GM23338 (cell line): Measurements from ENCODE around the gene OSBPL3. TPM values are rescaled to one million over a fixed set of nuclear protein-coding genes. Genes with fewer than 3 reads are reported as not detected.

Experiments
- ATAC-seq: fragments of 200-7000 bp; cut with Tn5 transposase; 3 replicates; pipeline ENCODE4 v1.9.1; 2020
- DNase-seq: peaks from one replicate; pipeline ENCODE4 v3.0.0-alpha.2; 2015; ENCODE audit warnings: low spot score
- H2AFZ ChIP-seq: fragments of 200-600 bp; sonication (generic); 2 replicates; pipeline ENCODE4 v1.8.0; 2016; ENCODE audit warnings: antibody characterized with exemption, mild to moderate bottlenecking, moderate library complexity
- H3F3A ChIP-seq: fragments of 200-600 bp; sonication (generic); replicated peaks from 2 replicates; pipeline ENCODE4 v1.8.0; 2017; ENCODE audit warnings: antibody characterized with exemption, mixed run types, low read depth
- H3K27ac ChIP-seq: fragments of 200-600 bp; sonication (generic); 2 replicates; pipeline ENCODE4 v1.6.1; 2016; ENCODE audit warnings: low read depth
- H3K27me3 ChIP-seq: fragments of 200-600 bp; sonication (generic); 2 replicates; pipeline ENCODE4 v1.8.0; 2016; ENCODE audit warnings: mild to moderate bottlenecking, mixed run types, moderate library complexity; ENCODE audit not compliant: insufficient read depth
- H3K36me3 ChIP-seq: fragments of 200-600 bp; sonication (generic); 2 replicates; pipeline ENCODE4 v1.8.0; 2016; ENCODE audit warnings: mild to moderate bottlenecking; ENCODE audit not compliant: insufficient read depth
- H3K4me1 ChIP-seq: fragments of 200-600 bp; sonication (generic); 2 replicates; pipeline ENCODE4 v1.8.0; 2016; ENCODE audit warnings: mild to moderate bottlenecking, moderate library complexity; ENCODE audit not compliant: insufficient read depth
- H3K4me2 ChIP-seq: fragments of 200-600 bp; sonication (generic); 2 replicates; pipeline ENCODE4 v1.7.1; 2017; ENCODE audit warnings: mixed run types
- H3K4me3 ChIP-seq: fragments of 200-600 bp; sonication (generic); 2 replicates; pipeline ENCODE4 v1.6.1; 2016; ENCODE audit warnings: mixed run types
- H3K79me2 ChIP-seq: fragments of 200-600 bp; sonication (generic); replicated peaks from 2 replicates; pipeline ENCODE4 v1.8.0; 2017; ENCODE audit warnings: mild to moderate bottlenecking; ENCODE audit not compliant: insufficient read depth
- H3K9me2 ChIP-seq: fragments of 200-600 bp; sonication (generic); 2 replicates; pipeline ENCODE4 v1.8.0; 2017; ENCODE audit not compliant: insufficient read depth
- H4K20me1 ChIP-seq: fragments of 200-600 bp; sonication (generic); replicated peaks from 2 replicates; pipeline ENCODE4 v1.8.0; 2017; ENCODE audit warnings: mild to moderate bottlenecking; ENCODE audit not compliant: insufficient read depth
- H3K27ac Mint-ChIP-seq: 2 replicates; pipeline ENCODE4 v1.8.0; 2020; ENCODE audit warnings: inconsistent platforms, mild to moderate bottlenecking, moderate library complexity, mixed read lengths
- H3K27me3 Mint-ChIP-seq: 3 replicates; pipeline ENCODE4 v1.8.0; 2022; ENCODE audit warnings: low read depth, mild to moderate bottlenecking, moderate library complexity, mixed read lengths, inconsistent platforms; ENCODE audit not compliant: insufficient read depth, poor library complexity
- H3K36me3 Mint-ChIP-seq: 3 replicates; pipeline ENCODE4 v1.8.0; 2021; ENCODE audit warnings: low read depth, mild to moderate bottlenecking, inconsistent platforms, moderate library complexity, mixed read lengths
- H3K4me1 Mint-ChIP-seq: 3 replicates; pipeline ENCODE4 v1.8.0; 2020; ENCODE audit warnings: mild to moderate bottlenecking, inconsistent platforms, mixed read lengths
- H3K4me3 Mint-ChIP-seq: 3 replicates; pipeline ENCODE4 v1.8.0; 2021; ENCODE audit warnings: moderate library complexity, mild to moderate bottlenecking, inconsistent platforms, mixed read lengths
- H3K9me3 Mint-ChIP-seq: 3 replicates; pipeline ENCODE4 v1.8.0; 2020; ENCODE audit warnings: moderate library complexity, mild to moderate bottlenecking, inconsistent platforms, mixed read lengths
- CREB1 ChIP-seq: fragments of 250-450 bp; sonication (Bioruptor Pico); IDR thresholded peaks from 2 replicates; pipeline ENCODE4 v1.5.0; 2020; ENCODE audit warnings: low read depth, mild to moderate bottlenecking, moderate library complexity
- ETS1 ChIP-seq: IDR thresholded peaks from 2 replicates; pipeline ENCODE4 v1.6.1; 2016; ENCODE audit warnings: antibody characterized with exemption
- EZH2 ChIP-seq: fragments of 200-600 bp; sonication (generic); IDR thresholded peaks from one replicate; pipeline ENCODE4 v1.8.0; 2017; ENCODE audit warnings: antibody characterized with exemption, mild to moderate bottlenecking, low read depth; ENCODE audit not compliant: unreplicated experiment
- EZH2phosphoT487 ChIP-seq: fragments of 200-600 bp; sonication (generic); IDR thresholded peaks from one replicate; pipeline ENCODE4 v1.8.1; 2018; ENCODE audit warnings: antibody characterized with exemption; ENCODE audit not compliant: unreplicated experiment
- JUNB ChIP-seq: IDR thresholded peaks from one replicate; pipeline ENCODE4 v1.6.1; 2016; ENCODE audit warnings: antibody characterized with exemption; ENCODE audit not compliant: unreplicated experiment
- NANOG ChIP-seq: IDR thresholded peaks from 2 replicates; pipeline ENCODE4 v1.6.1; 2016; ENCODE audit warnings: antibody characterized with exemption, borderline replicate concordance
- POLR2AphosphoS5 ChIP-seq: IDR thresholded peaks from 2 replicates; pipeline ENCODE4 v1.6.1; 2016; ENCODE audit warnings: antibody characterized with exemption, low read depth
- STAT1 ChIP-seq: IDR thresholded peaks from one replicate; pipeline ENCODE4 v1.6.1; 2016; ENCODE audit warnings: antibody characterized with exemption; ENCODE audit not compliant: unreplicated experiment
- ZNF114 ChIP-seq: fragments of 250-450 bp; sonication (Bioruptor Pico); IDR thresholded peaks from 2 replicates; pipeline ENCODE4 v1.5.0; 2020; ENCODE audit warnings: mild to moderate bottlenecking, moderate library complexity
- ZNF331 ChIP-seq: fragments of 250-450 bp; sonication (Bioruptor Pico); IDR thresholded peaks from 2 replicates; pipeline ENCODE4 v1.5.0; 2020; ENCODE audit warnings: low read depth, mild to moderate bottlenecking, moderate library complexity
- ZNF462 ChIP-seq: fragments of 250-450 bp; sonication (Bioruptor Pico); IDR thresholded peaks from 2 replicates; pipeline ENCODE4 v1.5.0; 2020; ENCODE audit warnings: mild to moderate bottlenecking, moderate library complexity
- polyA plus RNA-seq: library from polyadenylated mRNA; unstranded; fragments of >200 nt; fragmentation: Nextera tagmentation; extraction: Ambion mirVana; gene quantifications from 2 replicates; pipeline ENCODE4 v1.2.1, GENCODE V29; 2016
- total RNA-seq: library from RNA; depleted of rRNA; stranded (reverse); fragments of >200 nt; shearing (Covaris generic); gene quantifications from 2 replicates; pipeline ENCODE4 v1.2.3, GENCODE V29; 2014
- TF ChIP-seq, protein P1 (sequence below): IDR thresholded peaks from one replicate; pipeline ENCODE4 v1.6.1; 2018; ENCODE audit warnings: antibody characterized with exemption; ENCODE audit not compliant: unreplicated experiment
- TF ChIP-seq, protein P2 (sequence below), 2 experiments: fragments of 200-600 bp in 1 of 2; sonication (generic) in 1 of 2; conservative IDR thresholded peaks; 2 replicates each; pipeline versions ENCODE4 v1.5.1 to v1.6.1; 2016 to 2017; ENCODE audit warnings: antibody characterized with exemption in 2 of 2, low read depth in 2 of 2, mild to moderate bottlenecking in 2 of 2, moderate library complexity in 1 of 2

OSBPL3 gene
- total and polyA plus RNA-seq, 2 experiments from 2014 or later, result 7.2 to 15.7 TPM

DNA sequence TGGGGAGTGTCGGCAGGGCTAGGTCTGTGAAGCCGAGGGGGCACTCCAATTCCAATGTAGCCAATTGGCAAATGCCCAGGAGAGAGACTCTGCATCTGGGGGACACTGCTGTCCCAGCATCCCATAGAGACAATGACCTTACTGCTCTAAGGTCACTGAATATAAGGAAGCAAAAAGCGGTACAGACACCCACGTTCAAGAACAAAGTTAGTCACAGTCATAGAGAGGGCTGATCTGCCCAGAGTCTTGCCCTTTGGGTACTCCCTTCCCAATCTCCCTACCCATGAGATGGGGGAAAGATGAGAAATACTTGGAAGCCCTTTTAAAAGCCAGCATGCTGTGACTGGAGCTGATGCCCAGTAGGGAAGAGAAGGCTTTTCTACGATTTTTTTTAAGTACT is 146.4 kb downstream of the OSBPL3 start:
- Histone ChIP-seq H3K9me2 (no peaks in the 10 kb centered on the region), H4K20me1 (no peaks in the 10 kb centered on the region; the same call in 1 of the 2 replicates), H3F3A (no peaks in the 10 kb centered on the region), H3K36me3 (no peaks in the 10 kb centered on the region), H3K4me2 (no peak overlapping the region), H3K27me3 (no peaks in the 10 kb centered on the region), H3K4me3 (no peak overlapping the region), H2AFZ (no peak overlapping the region), H3K79me2 (no peaks in the 10 kb centered on the region), H3K27ac (no peak overlapping the region), H3K4me1 (no peaks in the 10 kb centered on the region)
- ATAC-seq (no peak), DNase-seq (no peak)
- Mint-ChIP-seq H3K27ac (no peak overlapping the region), H3K4me3 (no peak overlapping the region), H3K36me3 (no peaks in the 10 kb centered on the region), H3K27me3 (no peaks in the 10 kb centered on the region), H3K4me1 (no peaks in the 10 kb centered on the region), H3K9me3 (no peaks in the 10 kb centered on the region)
- TF ChIP-seq CREB1 (CRISPR knock-in tag) (no peak), JUNB (no peak), EZH2phosphoT487 (no peak), STAT1 (no peak), ZNF114 (CRISPR knock-in tag) (no peak), EZH2 (no peak), ZNF331 (CRISPR knock-in tag) (no peak), ZNF462 (CRISPR knock-in tag) (no peak), NANOG (no peak), POLR2AphosphoS5 (no peak), ETS1 (no peak)
- TF ChIP-seq, protein P1, sequence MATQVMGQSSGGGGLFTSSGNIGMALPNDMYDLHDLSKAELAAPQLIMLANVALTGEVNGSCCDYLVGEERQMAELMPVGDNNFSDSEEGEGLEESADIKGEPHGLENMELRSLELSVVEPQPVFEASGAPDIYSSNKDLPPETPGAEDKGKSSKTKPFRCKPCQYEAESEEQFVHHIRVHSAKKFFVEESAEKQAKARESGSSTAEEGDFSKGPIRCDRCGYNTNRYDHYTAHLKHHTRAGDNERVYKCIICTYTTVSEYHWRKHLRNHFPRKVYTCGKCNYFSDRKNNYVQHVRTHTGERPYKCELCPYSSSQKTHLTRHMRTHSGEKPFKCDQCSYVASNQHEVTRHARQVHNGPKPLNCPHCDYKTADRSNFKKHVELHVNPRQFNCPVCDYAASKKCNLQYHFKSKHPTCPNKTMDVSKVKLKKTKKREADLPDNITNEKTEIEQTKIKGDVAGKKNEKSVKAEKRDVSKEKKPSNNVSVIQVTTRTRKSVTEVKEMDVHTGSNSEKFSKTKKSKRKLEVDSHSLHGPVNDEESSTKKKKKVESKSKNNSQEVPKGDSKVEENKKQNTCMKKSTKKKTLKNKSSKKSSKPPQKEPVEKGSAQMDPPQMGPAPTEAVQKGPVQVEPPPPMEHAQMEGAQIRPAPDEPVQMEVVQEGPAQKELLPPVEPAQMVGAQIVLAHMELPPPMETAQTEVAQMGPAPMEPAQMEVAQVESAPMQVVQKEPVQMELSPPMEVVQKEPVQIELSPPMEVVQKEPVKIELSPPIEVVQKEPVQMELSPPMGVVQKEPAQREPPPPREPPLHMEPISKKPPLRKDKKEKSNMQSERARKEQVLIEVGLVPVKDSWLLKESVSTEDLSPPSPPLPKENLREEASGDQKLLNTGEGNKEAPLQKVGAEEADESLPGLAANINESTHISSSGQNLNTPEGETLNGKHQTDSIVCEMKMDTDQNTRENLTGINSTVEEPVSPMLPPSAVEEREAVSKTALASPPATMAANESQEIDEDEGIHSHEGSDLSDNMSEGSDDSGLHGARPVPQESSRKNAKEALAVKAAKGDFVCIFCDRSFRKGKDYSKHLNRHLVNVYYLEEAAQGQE, result no peak
- TF ChIP-seq, protein P2, sequence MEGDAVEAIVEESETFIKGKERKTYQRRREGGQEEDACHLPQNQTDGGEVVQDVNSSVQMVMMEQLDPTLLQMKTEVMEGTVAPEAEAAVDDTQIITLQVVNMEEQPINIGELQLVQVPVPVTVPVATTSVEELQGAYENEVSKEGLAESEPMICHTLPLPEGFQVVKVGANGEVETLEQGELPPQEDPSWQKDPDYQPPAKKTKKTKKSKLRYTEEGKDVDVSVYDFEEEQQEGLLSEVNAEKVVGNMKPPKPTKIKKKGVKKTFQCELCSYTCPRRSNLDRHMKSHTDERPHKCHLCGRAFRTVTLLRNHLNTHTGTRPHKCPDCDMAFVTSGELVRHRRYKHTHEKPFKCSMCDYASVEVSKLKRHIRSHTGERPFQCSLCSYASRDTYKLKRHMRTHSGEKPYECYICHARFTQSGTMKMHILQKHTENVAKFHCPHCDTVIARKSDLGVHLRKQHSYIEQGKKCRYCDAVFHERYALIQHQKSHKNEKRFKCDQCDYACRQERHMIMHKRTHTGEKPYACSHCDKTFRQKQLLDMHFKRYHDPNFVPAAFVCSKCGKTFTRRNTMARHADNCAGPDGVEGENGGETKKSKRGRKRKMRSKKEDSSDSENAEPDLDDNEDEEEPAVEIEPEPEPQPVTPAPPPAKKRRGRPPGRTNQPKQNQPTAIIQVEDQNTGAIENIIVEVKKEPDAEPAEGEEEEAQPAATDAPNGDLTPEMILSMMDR (conservative IDR thresholded peaks at IDR 0.05; ENCODE audit: low read depth in 2 of 2), result no peak
